ENCODE results near the gene CAND1.

Gene CAND1

DNA sequence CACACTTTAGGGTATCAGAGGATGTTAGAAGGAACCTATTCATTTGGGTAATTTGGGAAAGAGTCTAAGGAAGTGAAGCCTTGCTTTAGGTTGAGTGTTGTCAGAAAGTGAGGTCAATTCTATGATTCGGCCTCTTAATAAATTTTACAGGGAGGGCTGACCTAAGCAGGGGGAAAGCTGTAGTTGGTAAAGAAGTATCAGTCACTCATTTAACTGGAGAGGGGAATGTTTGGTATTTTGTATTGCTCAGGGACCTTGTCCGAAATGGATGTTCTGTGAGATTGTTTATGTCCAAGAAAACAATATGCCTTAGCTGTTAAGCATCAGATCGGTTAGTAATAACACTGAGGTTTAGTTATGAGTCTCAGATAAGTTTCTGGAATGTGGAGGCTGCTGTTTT is 7.3 kb downstream of the CAND1 start:
- no peak overlapping the region for H3K27ac ChIP-seq (ENCODE audit: low read depth, low read length)
- H3K9me3 ChIP-seq (ENCODE audit: control insufficient read depth in 5 of 5, low read length in 5 of 5) = no peaks in the 10 kb centered on the region
- peaks cover 0 to 3% (median 0%) of the 10 kb centered on the region in 5 donors for H3K36me3 ChIP-seq (ENCODE audit: control insufficient read depth in 5 of 5, insufficient read depth in 5 of 5, low read length in 5 of 5)
- H3K4me1 ChIP-seq (ENCODE audit: control insufficient read depth in 5 of 5, insufficient read depth in 5 of 5, low read length in 5 of 5) = peaks cover 0 to 35% (median 17%) of the 10 kb centered on the region in 5 donors
- H3K4me3 ChIP-seq (ENCODE audit: low read depth in 1 of 5, low read length in 5 of 5) = no peak overlapping the region
- H3K9ac ChIP-seq (ENCODE audit: low read length in 5 of 5) = no peak overlapping the region
- H3K27me3 ChIP-seq (ENCODE audit: control insufficient read depth in 5 of 5, insufficient read depth in 4 of 5, low read length in 5 of 5) = no peaks in the 10 kb centered on the region

DNA sequence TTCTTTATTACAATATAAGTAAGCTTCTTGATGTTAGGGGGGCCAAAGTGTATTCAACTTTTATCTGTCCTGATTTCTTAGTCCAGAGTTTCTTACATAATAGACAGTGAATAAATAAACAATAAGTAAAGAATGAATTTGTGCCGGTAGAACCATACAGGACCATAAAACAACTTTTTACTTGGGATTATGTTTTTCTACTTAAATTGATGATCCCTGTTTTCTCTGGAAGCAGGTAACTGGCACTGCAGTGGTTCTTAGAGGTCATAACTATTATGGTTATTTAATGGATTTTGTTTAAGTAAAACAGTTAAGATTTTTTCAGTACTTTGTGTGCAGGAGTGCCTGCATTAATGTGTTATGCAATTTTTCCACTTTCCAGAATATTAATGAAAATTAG is 10.5 kb downstream of the CAND1 start:
- peaks cover 3 to 13% (median 8%) of the 10 kb centered on the region in 5 donors for H3K36me3 ChIP-seq (ENCODE audit: control insufficient read depth in 5 of 5, insufficient read depth in 5 of 5, low read length in 5 of 5)
- no peak overlapping the region for H3K4me3 ChIP-seq (ENCODE audit: low read depth in 1 of 5, low read length in 5 of 5)
- H3K27me3 ChIP-seq (ENCODE audit: control insufficient read depth in 5 of 5, insufficient read depth in 4 of 5, low read length in 5 of 5) = no peaks in the 10 kb centered on the region
- no peaks in the 10 kb centered on the region for H3K9me3 ChIP-seq (ENCODE audit: control insufficient read depth in 5 of 5, low read length in 5 of 5)
- H3K4me1 ChIP-seq (ENCODE audit: control insufficient read depth in 5 of 5, insufficient read depth in 5 of 5, low read length in 5 of 5) = peaks cover 0 to 27% (median 9%) of the 10 kb centered on the region in 5 donors
- H3K9ac ChIP-seq (ENCODE audit: low read length in 5 of 5) = no peak overlapping the region
- H3K27ac ChIP-seq (ENCODE audit: low read depth, low read length) = no peak overlapping the region

DNA sequence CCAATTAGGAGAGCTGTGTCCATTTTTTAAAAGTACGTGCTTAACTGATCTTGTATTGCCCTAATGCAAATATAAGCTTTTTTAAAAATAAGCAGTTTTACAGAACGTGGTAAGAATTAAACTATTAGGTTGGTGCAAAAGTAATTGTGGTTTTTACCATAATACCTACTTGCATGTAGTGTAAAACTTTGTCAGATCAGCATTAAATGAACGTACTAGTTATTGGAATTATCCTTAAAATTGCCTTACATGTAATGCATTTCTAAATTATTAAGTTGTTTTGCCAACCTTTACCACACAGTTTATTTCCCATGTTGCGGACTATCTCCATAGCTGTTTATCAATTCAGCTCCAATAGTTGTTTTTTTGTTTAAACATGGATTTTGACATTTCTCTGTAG is 10.9 kb downstream of the CAND1 start:
- peaks cover 3 to 13% (median 9%) of the 10 kb centered on the region in 5 donors for H3K36me3 ChIP-seq (ENCODE audit: control insufficient read depth in 5 of 5, insufficient read depth in 5 of 5, low read length in 5 of 5)
- H3K27ac ChIP-seq (ENCODE audit: low read depth, low read length) = no peak overlapping the region
- H3K9ac ChIP-seq (ENCODE audit: low read length in 5 of 5) = no peak overlapping the region
- no peaks in the 10 kb centered on the region for H3K9me3 ChIP-seq (ENCODE audit: control insufficient read depth in 5 of 5, low read length in 5 of 5)
- H3K4me1 ChIP-seq (ENCODE audit: control insufficient read depth in 5 of 5, insufficient read depth in 5 of 5, low read length in 5 of 5) = peaks cover 0 to 27% (median 9%) of the 10 kb centered on the region in 5 donors
- no peak overlapping the region for H3K4me3 ChIP-seq (ENCODE audit: low read depth in 1 of 5, low read length in 5 of 5)
- no peaks in the 10 kb centered on the region for H3K27me3 ChIP-seq (ENCODE audit: control insufficient read depth in 5 of 5, insufficient read depth in 4 of 5, low read length in 5 of 5)

DNA sequence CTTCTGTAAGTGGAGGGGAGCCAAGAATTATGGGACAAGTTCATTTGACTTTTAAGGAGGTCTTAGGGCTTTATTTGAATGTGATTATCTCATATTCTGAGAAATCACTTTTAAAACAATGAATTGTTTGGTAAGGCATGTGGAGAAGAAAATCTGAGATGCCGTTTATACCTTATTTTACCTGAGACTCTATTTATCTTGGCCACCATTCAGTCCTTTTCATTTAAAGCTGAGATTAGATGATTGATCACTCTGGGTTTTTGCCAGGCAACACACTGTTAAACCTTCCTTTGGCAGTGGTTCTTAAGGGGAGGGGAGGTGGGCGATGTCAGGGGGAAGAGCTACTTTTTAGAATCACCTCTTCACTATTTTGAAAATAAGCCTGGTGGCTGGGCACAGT is 11.4 kb downstream of the CAND1 start:
- Histone ChIP-seq H3K4me1 (ENCODE audit: control insufficient read depth in 5 of 5, insufficient read depth in 5 of 5, low read length in 5 of 5) (peaks cover 0 to 23% (median 9%) of the 10 kb centered on the region in 5 donors), H3K27ac (ENCODE audit: low read depth, low read length) (no peak overlapping the region), H3K36me3 (ENCODE audit: control insufficient read depth in 5 of 5, insufficient read depth in 5 of 5, low read length in 5 of 5) (peaks cover 3 to 13% (median 9%) of the 10 kb centered on the region in 5 donors), H3K27me3 (ENCODE audit: control insufficient read depth in 5 of 5, insufficient read depth in 4 of 5, low read length in 5 of 5) (no peaks in the 10 kb centered on the region), H3K4me3 (ENCODE audit: low read depth in 1 of 5, low read length in 5 of 5) (no peak overlapping the region), H3K9me3 (ENCODE audit: control insufficient read depth in 5 of 5, low read length in 5 of 5) (no peaks in the 10 kb centered on the region), H3K9ac (ENCODE audit: low read length in 5 of 5) (no peak overlapping the region)

DNA sequence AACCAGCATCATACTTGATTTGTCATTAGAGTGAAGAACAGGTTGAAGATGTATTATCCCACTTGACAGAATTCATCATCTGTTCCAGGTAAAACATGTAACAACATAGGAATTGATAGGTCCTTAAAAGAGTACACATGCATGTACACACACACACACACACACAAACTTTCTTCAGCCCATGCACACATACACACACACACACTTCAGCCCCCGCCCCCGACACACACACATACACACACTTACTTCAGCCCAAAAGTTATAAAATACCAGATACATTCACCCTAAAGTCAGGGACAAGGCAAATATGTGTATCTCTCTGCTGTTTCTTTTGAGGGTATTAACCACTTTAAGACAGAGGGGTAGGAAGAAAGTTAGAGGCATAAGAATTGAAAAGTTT is 15.4 kb downstream of the CAND1 start:
- Histone ChIP-seq H3K4me1 (ENCODE audit: control insufficient read depth in 5 of 5, insufficient read depth in 5 of 5, low read length in 5 of 5) (peaks cover 0 to 13% (median 6%) of the 10 kb centered on the region in 5 donors), H3K27ac (ENCODE audit: low read depth, low read length) (no peak overlapping the region), H3K9me3 (ENCODE audit: control insufficient read depth in 5 of 5, low read length in 5 of 5) (no peaks in the 10 kb centered on the region), H3K27me3 (ENCODE audit: control insufficient read depth in 5 of 5, insufficient read depth in 4 of 5, low read length in 5 of 5) (no peaks in the 10 kb centered on the region), H3K4me3 (ENCODE audit: low read depth in 1 of 5, low read length in 5 of 5) (no peak overlapping the region), H3K36me3 (ENCODE audit: control insufficient read depth in 5 of 5, insufficient read depth in 5 of 5, low read length in 5 of 5) (peaks cover 3 to 13% (median 9%) of the 10 kb centered on the region in 5 donors), H3K9ac (ENCODE audit: low read length in 5 of 5) (no peak overlapping the region)

DNA sequence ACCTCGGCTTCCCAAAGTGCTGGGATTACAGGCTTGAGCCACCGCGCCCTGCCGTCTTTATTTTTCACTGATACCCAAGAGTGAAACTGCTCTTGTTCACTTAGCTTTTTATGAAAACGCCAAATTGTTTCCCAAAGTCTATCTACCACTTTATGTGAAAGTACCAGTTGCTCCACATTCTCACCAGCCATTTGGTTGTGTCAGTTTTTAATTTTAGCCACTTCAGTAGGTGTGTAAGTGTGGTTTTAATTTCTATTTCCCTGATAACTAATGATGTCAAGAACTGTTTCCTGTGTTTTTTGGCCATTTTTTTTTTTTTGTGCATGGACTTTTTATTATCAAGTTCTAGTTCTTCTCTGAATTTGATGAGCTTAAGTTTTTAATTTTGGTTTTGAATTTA is 17.1 kb downstream of the CAND1 start:
- Histone ChIP-seq H3K4me3 (ENCODE audit: low read depth in 1 of 5, low read length in 5 of 5) (no peak overlapping the region), H3K36me3 (ENCODE audit: control insufficient read depth in 5 of 5, insufficient read depth in 5 of 5, low read length in 5 of 5) (peaks cover 3 to 13% (median 9%) of the 10 kb centered on the region in 5 donors), H3K27me3 (ENCODE audit: control insufficient read depth in 5 of 5, insufficient read depth in 4 of 5, low read length in 5 of 5) (no peaks in the 10 kb centered on the region), H3K9me3 (ENCODE audit: control insufficient read depth in 5 of 5, low read length in 5 of 5) (no peaks in the 10 kb centered on the region), H3K9ac (ENCODE audit: low read length in 5 of 5) (no peak overlapping the region), H3K4me1 (ENCODE audit: control insufficient read depth in 5 of 5, insufficient read depth in 5 of 5, low read length in 5 of 5) (no peaks in the 10 kb centered on the region), H3K27ac (ENCODE audit: low read depth, low read length) (no peak overlapping the region)

DNA sequence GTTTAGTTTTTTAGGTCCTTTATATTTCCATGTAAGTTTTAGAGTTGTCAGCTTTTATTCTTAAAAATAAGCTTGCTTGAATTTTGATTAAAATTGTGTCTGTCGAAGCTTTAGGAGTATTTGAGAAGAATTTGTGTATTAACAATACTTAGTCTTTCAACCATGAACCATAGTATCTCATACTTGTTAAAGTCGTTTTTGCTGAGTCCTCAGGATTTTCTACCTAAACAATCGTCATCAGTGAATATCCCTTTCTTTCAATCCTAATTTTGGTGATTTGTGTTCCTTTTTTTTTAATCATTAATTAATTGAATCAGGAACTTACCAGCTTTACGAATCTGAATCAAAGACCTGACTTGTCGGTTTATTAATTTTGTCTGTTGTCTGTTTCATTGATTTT is 18.2 kb downstream of the CAND1 start:
- Histone ChIP-seq H3K4me1 (ENCODE audit: control insufficient read depth in 5 of 5, insufficient read depth in 5 of 5, low read length in 5 of 5) (no peaks in the 10 kb centered on the region), H3K27ac (ENCODE audit: low read depth, low read length) (no peak overlapping the region), H3K9me3 (ENCODE audit: control insufficient read depth in 5 of 5, low read length in 5 of 5) (no peaks in the 10 kb centered on the region), H3K4me3 (ENCODE audit: low read depth in 1 of 5, low read length in 5 of 5) (no peak overlapping the region), H3K27me3 (ENCODE audit: control insufficient read depth in 5 of 5, insufficient read depth in 4 of 5, low read length in 5 of 5) (no peaks in the 10 kb centered on the region), H3K36me3 (ENCODE audit: control insufficient read depth in 5 of 5, insufficient read depth in 5 of 5, low read length in 5 of 5) (peaks cover 3 to 13% (median 9%) of the 10 kb centered on the region in 5 donors), H3K9ac (ENCODE audit: low read length in 5 of 5) (no peak overlapping the region)

DNA sequence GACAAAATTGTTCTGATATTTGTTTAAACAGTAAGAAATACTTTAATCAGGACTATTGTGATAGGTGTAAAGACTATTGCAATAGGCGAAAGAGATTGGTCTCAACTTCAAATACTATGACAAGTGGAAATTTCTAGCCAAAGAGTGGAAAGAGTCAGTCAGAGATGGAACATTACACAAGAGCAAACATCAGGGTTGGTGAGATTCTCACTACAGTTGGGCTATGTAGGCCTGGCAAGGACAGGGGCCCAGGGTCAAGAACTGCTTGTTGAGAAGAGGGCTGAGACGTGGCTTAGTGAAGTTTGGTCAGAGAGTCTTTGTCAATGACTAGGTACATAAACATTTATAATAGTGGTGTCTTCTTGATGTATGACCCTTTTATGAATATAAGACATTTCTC is 19.4 kb downstream of the CAND1 start:
- Histone ChIP-seq H3K9ac (ENCODE audit: low read length in 5 of 5) (no peak overlapping the region), H3K9me3 (ENCODE audit: control insufficient read depth in 5 of 5, low read length in 5 of 5) (no peaks in the 10 kb centered on the region), H3K27ac (ENCODE audit: low read depth, low read length) (no peak overlapping the region), H3K27me3 (ENCODE audit: control insufficient read depth in 5 of 5, insufficient read depth in 4 of 5, low read length in 5 of 5) (no peaks in the 10 kb centered on the region), H3K36me3 (ENCODE audit: control insufficient read depth in 5 of 5, insufficient read depth in 5 of 5, low read length in 5 of 5) (peaks cover 0 to 14% (median 6%) of the 10 kb centered on the region in 5 donors), H3K4me3 (ENCODE audit: low read depth in 1 of 5, low read length in 5 of 5) (no peak overlapping the region), H3K4me1 (ENCODE audit: control insufficient read depth in 5 of 5, insufficient read depth in 5 of 5, low read length in 5 of 5) (no peaks in the 10 kb centered on the region)

DNA sequence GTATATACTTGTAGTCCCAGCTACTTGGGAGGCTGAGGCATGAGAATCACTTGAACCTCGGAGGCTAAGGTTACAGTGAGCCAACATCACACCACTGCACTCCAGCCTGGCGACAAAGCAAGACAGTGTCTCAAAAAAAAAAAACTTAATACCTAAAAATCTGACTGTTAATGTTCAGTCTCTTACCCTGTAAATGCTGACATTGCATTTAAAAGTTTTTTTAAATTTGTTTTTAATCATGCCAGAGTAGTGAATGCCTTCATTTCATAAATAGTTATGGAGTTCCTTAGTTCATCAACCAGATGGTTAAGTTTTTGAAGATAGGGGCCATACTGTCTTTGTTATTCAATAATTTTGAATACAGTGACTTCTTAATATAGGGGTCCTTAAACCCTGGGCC is 21.2 kb downstream of the CAND1 start:
- Histone ChIP-seq H3K27me3 (ENCODE audit: control insufficient read depth in 5 of 5, insufficient read depth in 4 of 5, low read length in 5 of 5) (no peaks in the 10 kb centered on the region), H3K36me3 (ENCODE audit: control insufficient read depth in 5 of 5, insufficient read depth in 5 of 5, low read length in 5 of 5) (peaks cover 0 to 26% (median 4%) of the 10 kb centered on the region in 5 donors), H3K9me3 (ENCODE audit: control insufficient read depth in 5 of 5, low read length in 5 of 5) (no peaks in the 10 kb centered on the region), H3K4me3 (ENCODE audit: low read depth in 1 of 5, low read length in 5 of 5) (no peak overlapping the region), H3K4me1 (ENCODE audit: control insufficient read depth in 5 of 5, insufficient read depth in 5 of 5, low read length in 5 of 5) (no peaks in the 10 kb centered on the region), H3K27ac (ENCODE audit: low read depth, low read length) (no peak overlapping the region), H3K9ac (ENCODE audit: low read length in 5 of 5) (no peak overlapping the region)

DNA sequence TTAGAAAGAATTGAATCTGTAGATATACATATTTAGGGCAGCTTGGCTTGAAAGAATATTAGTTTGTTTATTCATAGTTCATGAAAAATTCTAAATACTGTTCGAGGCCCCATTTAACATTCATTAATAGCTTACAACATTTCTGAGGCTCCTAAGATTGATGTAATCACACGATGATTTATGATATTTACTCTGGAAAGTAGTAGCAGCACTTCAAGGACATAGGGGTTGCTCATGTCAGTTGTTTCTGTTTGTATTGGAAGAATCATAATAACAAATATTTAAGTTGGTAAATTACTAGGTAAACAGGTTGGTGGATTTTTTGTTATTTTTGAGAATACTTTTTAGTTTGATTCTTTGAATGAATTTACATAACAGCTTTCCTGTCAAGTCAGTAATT is 30.4 kb downstream of the CAND1 start:
- no peak overlapping the region for H3K9ac ChIP-seq (ENCODE audit: low read length in 5 of 5)
- no peak overlapping the region for H3K4me3 ChIP-seq (ENCODE audit: low read depth in 1 of 5, low read length in 5 of 5)
- H3K36me3 ChIP-seq (ENCODE audit: control insufficient read depth in 5 of 5, insufficient read depth in 5 of 5, low read length in 5 of 5) = peaks cover 24 to 75% (median 60%) of the 10 kb centered on the region in 5 donors
- no peak overlapping the region for H3K27ac ChIP-seq (ENCODE audit: low read depth, low read length)
- no peaks in the 10 kb centered on the region for H3K9me3 ChIP-seq (ENCODE audit: control insufficient read depth in 5 of 5, low read length in 5 of 5)
- no peaks in the 10 kb centered on the region for H3K27me3 ChIP-seq (ENCODE audit: control insufficient read depth in 5 of 5, insufficient read depth in 4 of 5, low read length in 5 of 5)
- H3K4me1 ChIP-seq (ENCODE audit: control insufficient read depth in 5 of 5, insufficient read depth in 5 of 5, low read length in 5 of 5) = no peaks in the 10 kb centered on the region

DNA sequence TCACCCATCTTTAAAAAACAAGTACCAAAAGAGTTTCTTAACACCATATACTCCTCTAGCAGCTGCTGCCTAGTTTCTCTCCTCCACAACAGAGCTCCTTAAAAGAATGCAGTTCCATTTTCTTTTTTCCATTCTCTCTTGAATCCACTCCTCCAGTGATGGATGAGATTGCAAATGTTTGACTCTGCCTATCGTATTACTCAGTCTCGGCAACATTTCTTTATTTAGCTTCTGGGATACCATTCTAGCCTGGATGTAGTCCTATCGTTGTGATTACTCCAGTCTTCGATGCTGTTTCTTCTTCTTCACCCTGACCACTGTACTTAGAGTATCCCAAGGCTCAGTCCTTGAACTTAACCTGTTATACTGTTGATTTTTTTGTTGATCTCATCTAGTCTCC is 30.8 kb downstream of the CAND1 start:
- H3K27ac ChIP-seq (ENCODE audit: low read depth, low read length) = no peak overlapping the region
- peaks cover 26 to 75% (median 61%) of the 10 kb centered on the region in 5 donors for H3K36me3 ChIP-seq (ENCODE audit: control insufficient read depth in 5 of 5, insufficient read depth in 5 of 5, low read length in 5 of 5)
- no peaks in the 10 kb centered on the region for H3K4me1 ChIP-seq (ENCODE audit: control insufficient read depth in 5 of 5, insufficient read depth in 5 of 5, low read length in 5 of 5)
- H3K9me3 ChIP-seq (ENCODE audit: control insufficient read depth in 5 of 5, low read length in 5 of 5) = no peaks in the 10 kb centered on the region
- H3K9ac ChIP-seq (ENCODE audit: low read length in 5 of 5) = no peak overlapping the region
- no peaks in the 10 kb centered on the region for H3K27me3 ChIP-seq (ENCODE audit: control insufficient read depth in 5 of 5, insufficient read depth in 4 of 5, low read length in 5 of 5)
- no peak overlapping the region for H3K4me3 ChIP-seq (ENCODE audit: low read depth in 1 of 5, low read length in 5 of 5)

All from subcutaneous abdominal adipose tissue (tissue), 5 donors.